Measurements from ENCODE around the gene ACSBG1.

DNA sequence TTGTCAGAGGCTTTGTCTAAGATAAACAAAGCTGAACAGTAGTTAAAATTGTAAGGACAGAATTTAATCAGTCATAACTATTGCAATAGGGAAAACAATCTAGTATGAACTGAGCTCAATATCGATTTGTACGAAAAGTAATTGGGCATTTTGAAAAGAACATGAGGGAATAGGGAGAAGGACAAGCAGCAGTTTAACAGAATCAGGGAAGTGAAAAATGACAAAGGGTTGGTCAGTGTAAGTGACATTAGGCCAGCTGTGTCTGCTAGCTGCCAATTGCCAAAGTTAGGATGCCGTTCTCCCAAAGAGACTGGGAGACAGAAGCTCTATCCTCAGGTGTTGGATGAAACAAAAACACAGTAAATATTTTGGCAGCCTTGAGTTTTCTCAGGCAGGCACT, 26.7 kb upstream of the ACSBG1 start:
- TF ChIP-seq, protein P1, sequence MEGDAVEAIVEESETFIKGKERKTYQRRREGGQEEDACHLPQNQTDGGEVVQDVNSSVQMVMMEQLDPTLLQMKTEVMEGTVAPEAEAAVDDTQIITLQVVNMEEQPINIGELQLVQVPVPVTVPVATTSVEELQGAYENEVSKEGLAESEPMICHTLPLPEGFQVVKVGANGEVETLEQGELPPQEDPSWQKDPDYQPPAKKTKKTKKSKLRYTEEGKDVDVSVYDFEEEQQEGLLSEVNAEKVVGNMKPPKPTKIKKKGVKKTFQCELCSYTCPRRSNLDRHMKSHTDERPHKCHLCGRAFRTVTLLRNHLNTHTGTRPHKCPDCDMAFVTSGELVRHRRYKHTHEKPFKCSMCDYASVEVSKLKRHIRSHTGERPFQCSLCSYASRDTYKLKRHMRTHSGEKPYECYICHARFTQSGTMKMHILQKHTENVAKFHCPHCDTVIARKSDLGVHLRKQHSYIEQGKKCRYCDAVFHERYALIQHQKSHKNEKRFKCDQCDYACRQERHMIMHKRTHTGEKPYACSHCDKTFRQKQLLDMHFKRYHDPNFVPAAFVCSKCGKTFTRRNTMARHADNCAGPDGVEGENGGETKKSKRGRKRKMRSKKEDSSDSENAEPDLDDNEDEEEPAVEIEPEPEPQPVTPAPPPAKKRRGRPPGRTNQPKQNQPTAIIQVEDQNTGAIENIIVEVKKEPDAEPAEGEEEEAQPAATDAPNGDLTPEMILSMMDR (IDR thresholded peaks at IDR 0.05): no peak
- TF ChIP-seq POLR2A (IDR thresholded peaks at IDR 0.05) (no peak), POLR2AphosphoS5 (IDR thresholded peaks at IDR 0.05; ENCODE audit: insufficient read depth in 1 of 2, low read depth in 1 of 2) (no peak)

Measured in vagina (tissue), 2 donors.